Measurements from ENCODE around the gene IGFBP6. TPM values are rescaled to one million over a fixed set of nuclear protein-coding genes. Genes with fewer than 3 reads are reported as not detected.
"Not testable (repeated sequence)": the region's sequence is repeated elsewhere in the genome, so short reads cannot be mapped to it uniquely, and the experiment has no call there.

IGFBP6 gene
- total RNA-seq, 1 experiment from 2014 or later: 1.9 TPM

GRCh38 chr12:53101931-53102781, 4.7 kb downstream of the IGFBP6 start:
- in situ Hi-C loops (cut with HindIII; ENCODE audit: low pct_unique_long_range_greater_than_20kb, low sequenced_read_pairs): no loop called here
- no peak for DNase-seq (ENCODE audit: low read depth, low spot score)

GRCh38 chr12:53102883-53103807, 5.7 kb downstream of the IGFBP6 start, which contains the start of gene SOAT2:
SOAT2 (plus strand) TSS chr12:53103486; CDS start chr12:53103578, 92 bp downstream.
- in situ Hi-C loops (cut with HindIII; ENCODE audit: low pct_unique_long_range_greater_than_20kb, low sequenced_read_pairs): no loop called here
- DNase-seq (ENCODE audit: low read depth, low spot score): no peak

- in situ Hi-C loops (cut with HindIII; ENCODE audit: low pct_unique_long_range_greater_than_20kb, low sequenced_read_pairs): no loop called here
- DNase-seq (ENCODE audit: low read depth, low spot score): no peak
These were observed 6.4 kb downstream of the IGFBP6 start for GRCh38 chr12:53103860-53104305.

GRCh38 chr12:53105256-53105655, 7.8 kb downstream of the IGFBP6 start:
- in situ Hi-C loops (cut with HindIII; ENCODE audit: low pct_unique_long_range_greater_than_20kb, low sequenced_read_pairs): no loop called here
- no peak for DNase-seq (ENCODE audit: low read depth, low spot score)

DNA sequence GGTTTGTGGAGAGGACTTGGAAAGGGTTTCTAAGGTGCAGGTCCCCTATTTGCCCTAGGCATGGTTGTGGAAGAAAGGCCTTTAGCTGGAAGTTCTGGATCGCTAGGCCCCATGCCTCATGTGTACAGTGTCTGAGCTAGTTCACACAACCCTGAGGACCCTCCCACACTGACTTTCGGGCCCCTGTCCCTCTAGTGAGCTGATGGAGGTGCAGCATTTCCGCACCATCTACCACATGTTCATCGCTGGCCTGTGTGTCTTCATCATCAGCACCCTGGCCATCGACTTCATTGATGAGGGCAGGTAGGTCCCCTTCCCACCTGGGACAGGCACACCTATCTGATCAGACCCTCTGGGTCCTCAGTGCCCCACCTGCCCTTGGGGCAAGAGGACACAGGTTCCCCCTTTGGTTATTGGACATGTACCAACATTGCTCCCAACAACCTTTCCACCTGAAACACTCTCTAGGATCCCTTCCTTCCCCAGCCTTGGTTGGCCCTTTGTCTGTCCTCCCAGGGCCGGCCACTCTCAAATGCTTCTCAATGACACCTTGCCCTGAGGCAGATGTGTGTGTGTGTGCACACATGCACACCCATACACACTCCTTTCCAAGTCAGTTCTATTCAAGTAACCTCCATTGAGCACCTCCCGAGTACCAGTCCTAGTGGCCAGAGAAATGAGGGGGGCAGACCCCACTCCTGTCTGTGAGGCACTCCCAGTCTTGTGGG, 8.4 kb downstream of the IGFBP6 start:
- no peak for DNase-seq (ENCODE audit: low read depth, low spot score)
- in situ Hi-C loops (cut with HindIII; ENCODE audit: low pct_unique_long_range_greater_than_20kb, low sequenced_read_pairs): no loop called here

DNA sequence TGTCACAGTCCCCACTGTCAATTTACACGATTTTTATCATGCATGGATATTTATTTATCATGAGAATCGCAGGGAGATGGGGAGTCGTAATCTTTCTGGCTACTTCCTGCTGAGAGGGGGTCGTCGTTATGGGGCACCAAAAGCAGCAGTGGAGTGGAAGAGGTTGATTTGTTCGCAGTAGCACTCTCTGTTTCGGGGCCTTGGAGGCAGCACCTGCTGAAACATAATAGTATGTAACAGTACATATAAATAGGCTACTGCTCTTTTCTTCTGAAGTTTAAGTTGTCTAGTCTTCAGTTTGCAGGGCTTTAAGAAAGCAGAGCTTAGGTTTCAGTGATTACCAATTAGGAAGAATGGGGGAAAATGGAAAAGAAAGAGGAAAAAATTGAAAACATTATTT, 9.7 kb downstream of the IGFBP6 start:
- in situ Hi-C loops (cut with HindIII; ENCODE audit: low pct_unique_long_range_greater_than_20kb, low sequenced_read_pairs): no loop called here
- DNase-seq (ENCODE audit: low read depth, low spot score): no peak

- in situ Hi-C loops (cut with HindIII; ENCODE audit: low pct_unique_long_range_greater_than_20kb, low sequenced_read_pairs); DNase-seq (ENCODE audit: low read depth, low spot score): not testable (repeated sequence)
These were observed 15.0 kb downstream of the IGFBP6 start for GRCh38 chr12:53112431-53112830.

DNA sequence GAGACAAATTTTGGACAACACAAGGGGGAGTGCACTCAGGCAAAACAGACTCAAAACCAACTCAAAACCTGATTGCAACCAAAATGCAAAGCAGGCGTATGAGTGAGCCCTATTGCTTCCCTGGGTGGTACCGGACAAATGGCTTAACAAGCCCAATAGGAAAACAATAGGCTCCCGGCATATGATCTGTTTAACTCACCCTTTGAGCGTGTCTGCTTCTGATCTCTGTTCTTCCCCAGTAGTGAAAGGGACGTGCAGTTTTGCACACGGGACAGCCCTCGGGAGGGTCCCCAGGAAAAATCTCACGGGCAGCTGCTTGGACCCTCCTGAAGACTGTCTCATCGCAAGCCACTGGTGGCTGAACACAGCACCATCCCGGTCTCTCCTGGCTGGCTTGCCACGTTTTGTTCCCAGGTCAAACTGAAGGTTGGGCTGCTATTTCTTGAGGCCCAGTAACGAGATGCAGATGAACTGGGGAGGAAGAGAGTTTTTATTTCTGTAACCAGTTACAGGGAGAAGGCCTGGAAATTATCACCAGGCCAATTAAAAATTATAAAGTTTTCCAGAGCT, 15.8 kb downstream of the IGFBP6 start:
- no peak for DNase-seq (ENCODE audit: low read depth, low spot score)
- in situ Hi-C loops (cut with HindIII; ENCODE audit: low pct_unique_long_range_greater_than_20kb, low sequenced_read_pairs): no loop called here

- in situ Hi-C loops (cut with HindIII; ENCODE audit: low pct_unique_long_range_greater_than_20kb, low sequenced_read_pairs): no loop called here
- DNase-seq (ENCODE audit: low read depth, low spot score): no peak
These were observed 16.5 kb downstream of the IGFBP6 start for GRCh38 chr12:53113951-53114350.

DNA sequence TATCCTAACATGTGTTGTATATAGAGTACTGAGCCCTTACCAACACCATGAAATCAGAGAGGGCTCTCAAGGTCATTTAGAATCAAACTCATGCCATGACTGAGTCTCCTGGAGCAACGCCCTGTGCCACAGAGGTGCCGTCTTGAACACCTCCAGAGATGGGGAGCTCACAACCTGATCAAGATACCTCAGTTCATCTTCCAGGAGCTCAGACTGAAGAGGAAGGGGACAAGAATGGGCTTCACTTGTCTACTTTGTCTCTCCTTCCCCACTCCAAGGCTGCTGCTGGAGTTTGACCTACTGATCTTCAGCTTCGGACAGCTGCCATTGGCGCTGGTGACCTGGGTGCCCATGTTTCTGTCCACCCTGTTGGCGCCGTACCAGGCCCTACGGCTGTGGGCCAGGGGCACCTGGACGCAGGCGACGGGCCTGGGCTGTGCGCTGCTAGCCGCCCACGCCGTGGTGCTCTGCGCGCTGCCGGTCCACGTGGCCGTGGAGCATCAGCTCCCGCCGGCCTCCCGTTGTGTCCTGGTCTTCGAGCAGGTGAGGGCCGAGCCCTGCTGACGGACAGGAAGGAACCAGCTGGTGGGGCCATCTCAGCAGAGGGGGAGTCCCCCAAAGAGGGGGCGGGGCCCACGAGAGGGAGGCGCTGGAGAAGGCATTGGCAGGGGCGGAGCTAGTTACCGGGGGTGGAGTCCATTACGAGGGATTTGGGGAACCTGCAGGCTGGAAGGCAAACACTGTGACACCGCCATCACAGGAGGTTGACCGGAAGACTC, 17.8 kb downstream of the IGFBP6 start:
- in situ Hi-C loops (cut with HindIII; ENCODE audit: low pct_unique_long_range_greater_than_20kb, low sequenced_read_pairs): no loop called here
- no peak for DNase-seq (ENCODE audit: low read depth, low spot score)

GRCh38 chr12:53115891-53116648, 18.6 kb downstream of the IGFBP6 start:
- no peak for DNase-seq (ENCODE audit: low read depth, low spot score)

DNA sequence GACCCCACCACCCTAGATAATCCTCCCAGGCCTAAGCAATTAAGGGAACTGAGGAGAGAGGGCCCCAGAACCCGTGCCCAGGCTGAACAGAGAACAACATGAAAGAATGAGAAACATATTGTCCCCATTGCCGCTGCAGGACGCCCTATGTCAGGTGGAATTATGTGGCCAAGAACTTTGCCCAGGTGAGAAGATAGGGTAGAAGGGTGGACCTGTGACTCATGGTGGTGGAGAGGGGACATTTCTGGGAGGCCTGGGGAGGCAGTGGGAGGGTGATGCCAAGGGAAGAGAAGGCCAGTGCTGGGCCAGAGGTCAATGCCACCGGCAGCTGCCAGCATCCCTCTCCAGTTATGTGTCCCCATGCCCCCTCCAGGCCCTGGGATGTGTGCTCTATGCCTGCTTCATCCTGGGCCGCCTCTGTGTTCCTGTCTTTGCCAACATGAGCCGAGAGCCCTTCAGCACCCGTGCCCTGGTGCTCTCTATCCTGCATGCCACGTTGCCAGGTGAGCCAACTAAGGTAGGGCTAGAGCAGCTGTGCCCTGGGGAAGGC, 21.4 kb downstream of the IGFBP6 start:
- no peak for DNase-seq (ENCODE audit: low read depth, low spot score)
- in situ Hi-C loops (cut with HindIII; ENCODE audit: low pct_unique_long_range_greater_than_20kb, low sequenced_read_pairs): no loop called here

More at GRCh38 chr12:53115891-53116648, 18.6 kb downstream of the IGFBP6 start:
- in situ Hi-C loops (cut with HindIII; ENCODE audit: low pct_unique_long_range_greater_than_20kb, low sequenced_read_pairs): no loop called here

DNA sequence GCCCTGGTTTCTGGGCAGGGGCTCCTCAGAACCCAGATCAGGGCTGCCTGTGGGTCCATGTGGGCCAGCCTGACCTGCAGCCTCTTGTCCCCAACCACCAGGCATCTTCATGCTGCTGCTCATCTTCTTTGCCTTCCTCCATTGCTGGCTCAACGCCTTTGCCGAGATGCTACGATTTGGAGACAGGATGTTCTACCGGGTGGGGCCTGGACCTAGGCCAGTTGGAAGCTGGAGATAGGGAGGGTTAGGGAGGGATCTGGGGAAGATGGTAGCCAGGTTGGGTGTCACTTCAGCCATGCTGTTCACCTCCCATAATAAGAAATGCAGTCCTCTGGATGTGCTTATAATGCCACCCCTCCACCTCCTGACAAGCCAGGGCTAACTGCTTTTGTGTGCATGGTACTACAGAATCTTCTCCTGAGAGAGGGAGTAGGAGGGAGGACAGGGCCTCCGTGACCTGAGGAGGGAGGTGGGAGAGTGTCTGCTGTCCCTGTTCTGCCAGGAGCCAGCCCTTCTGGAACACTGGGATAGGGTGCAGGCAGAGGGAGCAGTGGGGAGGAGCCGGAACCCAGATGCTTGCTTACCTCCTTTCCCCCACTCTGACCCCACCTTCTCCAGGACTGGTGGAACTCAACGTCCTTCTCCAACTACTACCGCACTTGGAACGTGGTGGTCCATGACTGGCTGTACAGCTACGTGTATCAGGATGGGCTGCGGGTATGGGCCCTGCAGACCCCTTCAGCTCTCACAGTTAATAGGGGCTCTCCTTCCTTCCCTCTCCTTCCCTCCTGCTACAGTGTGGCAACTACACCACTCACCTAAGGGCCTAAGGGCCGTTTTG, 23.4 kb downstream of the IGFBP6 start:
- no peak for DNase-seq (ENCODE audit: low read depth, low spot score)
- in situ Hi-C loops (cut with HindIII; ENCODE audit: low pct_unique_long_range_greater_than_20kb, low sequenced_read_pairs): no loop called here

- DNase-seq (ENCODE audit: low read depth, low spot score): no peak
- in situ Hi-C loops (cut with HindIII; ENCODE audit: low pct_unique_long_range_greater_than_20kb, low sequenced_read_pairs): no loop called here
These were observed 25.5 kb downstream of the IGFBP6 start for GRCh38 chr12:53122961-53123468.

All from SK-MEL-5 (cell line).